Measurements from ENCODE around the gene ZNF669. TPM values are rescaled to one million over a fixed set of nuclear protein-coding genes. Genes with fewer than 3 reads are reported as not detected.
A peak's percentile ranks its signal among the peaks of the same experiment; 100 is the strongest.

ZNF669 gene
- total RNA-seq, 1 experiment from 2014 or later, result 19.5 TPM

GRCh38 chr1:247113094-247113497 lies 8.9 kb upstream of the ZNF669 start:
- Histone ChIP-seq H3K18ac (ENCODE audit: insufficient read length, low read depth, low read length) (no peak overlapping the region), H3K79me1 (ENCODE audit: insufficient read depth, low read depth, low read length, poor library complexity, severe bottlenecking) (no peaks in the 10 kb centered on the region), H3K4me1 (ENCODE audit: insufficient read depth, low read length) (no peaks in the 10 kb centered on the region; the same call in 1 of the 2 replicates), H2BK120ac (ENCODE audit: low read depth, low read length, poor library complexity, severe bottlenecking) (no peak overlapping the region), H4K20me1 (ENCODE audit: control insufficient read depth, insufficient read depth, insufficient read length) (no peaks in the 10 kb centered on the region), H4K91ac (ENCODE audit: insufficient read length, low read depth, low read length) (no peak overlapping the region), H3K23me2 (ENCODE audit: insufficient read length, low read depth, low read length, poor library complexity, severe bottlenecking) (peaks cover 8% of the 10 kb centered on the region), H4K5ac (ENCODE audit: insufficient read length, low read depth, low read length) (no peak overlapping the region), H3K23ac (ENCODE audit: insufficient read length, low read depth, low read length) (no peak overlapping the region), H3K56ac (ENCODE audit: insufficient read length, low read depth, low read length) (no peak overlapping the region), H3K27me3 (ENCODE audit: insufficient read depth, low read length) (peaks cover 4% of the 10 kb centered on the region; the same call in 1 of the 2 replicates), H3T11ph (ENCODE audit: low read length) (no peak overlapping the region), H3K9me3 (ENCODE audit: control insufficient read depth, low read depth, low read length) (no peaks in the 10 kb centered on the region), H4K8ac (replicated peaks; ENCODE audit: insufficient read length, low read depth, low read length) (no peak overlapping the region), H2AK5ac (ENCODE audit: insufficient read length, low read length) (no peak overlapping the region), H2BK15ac (ENCODE audit: low read depth, low read length) (no peak overlapping the region), H3K27ac (ENCODE audit: insufficient read length, low read depth, low read length) (no peak overlapping the region), H2AFZ (ENCODE audit: low read length) (no peak overlapping the region), H3K9ac (ENCODE audit: extremely low read depth, insufficient read length, low read length) (no peak overlapping the region), H2BK20ac (ENCODE audit: low read depth, low read length, poor library complexity, severe bottlenecking) (no peak overlapping the region), H3K14ac (ENCODE audit: insufficient read depth, low read length) (no peak overlapping the region), H3K79me2 (ENCODE audit: insufficient read depth, low read length) (no peaks in the 10 kb centered on the region), H2BK12ac (ENCODE audit: insufficient read length, low read depth, low read length) (no peak overlapping the region), H3K4me2 (ENCODE audit: insufficient read depth, insufficient read length, low read length) (no peak overlapping the region), H2BK5ac (ENCODE audit: insufficient read length, low read length) (no peak overlapping the region), H3K4ac (ENCODE audit: low read depth, low read length) (no peak overlapping the region)
- no peak for DNase-seq
- Mint-ChIP-seq H3K9me3 (peaks cover 0 to 3% of the 10 kb centered on the region in 2 experiments; a peak in 4 of 5 replicates), H3K4me3 (peak overlapping the region; percentile 54 to 74; a peak in 1 of 5 replicates), H3K4me1 (peaks cover 4 to 11% of the 10 kb centered on the region in 2 experiments), H3K27ac (no peak overlapping the region), H3K36me3 (ENCODE audit: insufficient read depth in 1 of 3, low read depth in 3 of 3) (peaks cover 0 to 4% (median 0%) of the 10 kb centered on the region in 3 experiments; a peak in 3 of 7 replicates), H3K27me3 (ENCODE audit: low read depth) (peaks cover 53% of the 10 kb centered on the region)
- WGBS (ENCODE audit: extremely low coverage, insufficient read length, low lambda C conversion rate), result no CpG with 5 or more reads among the region's 5 CpGs
- TF ChIP-seq, protein P1, sequence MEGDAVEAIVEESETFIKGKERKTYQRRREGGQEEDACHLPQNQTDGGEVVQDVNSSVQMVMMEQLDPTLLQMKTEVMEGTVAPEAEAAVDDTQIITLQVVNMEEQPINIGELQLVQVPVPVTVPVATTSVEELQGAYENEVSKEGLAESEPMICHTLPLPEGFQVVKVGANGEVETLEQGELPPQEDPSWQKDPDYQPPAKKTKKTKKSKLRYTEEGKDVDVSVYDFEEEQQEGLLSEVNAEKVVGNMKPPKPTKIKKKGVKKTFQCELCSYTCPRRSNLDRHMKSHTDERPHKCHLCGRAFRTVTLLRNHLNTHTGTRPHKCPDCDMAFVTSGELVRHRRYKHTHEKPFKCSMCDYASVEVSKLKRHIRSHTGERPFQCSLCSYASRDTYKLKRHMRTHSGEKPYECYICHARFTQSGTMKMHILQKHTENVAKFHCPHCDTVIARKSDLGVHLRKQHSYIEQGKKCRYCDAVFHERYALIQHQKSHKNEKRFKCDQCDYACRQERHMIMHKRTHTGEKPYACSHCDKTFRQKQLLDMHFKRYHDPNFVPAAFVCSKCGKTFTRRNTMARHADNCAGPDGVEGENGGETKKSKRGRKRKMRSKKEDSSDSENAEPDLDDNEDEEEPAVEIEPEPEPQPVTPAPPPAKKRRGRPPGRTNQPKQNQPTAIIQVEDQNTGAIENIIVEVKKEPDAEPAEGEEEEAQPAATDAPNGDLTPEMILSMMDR (conservative IDR thresholded peaks at IDR 0.05), result no peak

All from H9 (cell line).